HG03066 (cell line): ENCODE measurements around the gene MRPL22.
"Not testable (repeated sequence)": the region's sequence is repeated elsewhere in the genome, so short reads cannot be mapped to it uniquely, and the experiment has no call there.

Experiments used
- ATAC-seq: cut with Tn5 transposase; IDR thresholded peaks from one replicate; pipeline ENCODE4 v1.9.1; 2021; ENCODE audit warnings: low read depth; ENCODE audit not compliant: unreplicated experiment

The MRPL22 gene

GRCh38 chr5:154939387-154939786 lies 1.5 kb upstream of the MRPL22 start:
- not testable (repeated sequence) for ATAC-seq

GRCh38 chr5:154940375-154940771 lies 500 bp upstream of the MRPL22 start:
- ATAC-seq = no peak

GRCh38 chr5:154943527-154943926 lies 2.7 kb downstream of the MRPL22 start:
- no peak for ATAC-seq

GRCh38 chr5:154944716-154945115 lies 3.8 kb downstream of the MRPL22 start:
- no peak for ATAC-seq

GRCh38 chr5:154945695-154946301 lies 4.9 kb downstream of the MRPL22 start:
- ATAC-seq = no peak

GRCh38 chr5:154947778-154948177 lies 6.9 kb downstream of the MRPL22 start:
- no peak for ATAC-seq

- ATAC-seq = no peak
Observed at GRCh38 chr5:154948313-154948712, 7.4 kb downstream of the MRPL22 start.

- no peak for ATAC-seq
Observed at GRCh38 chr5:154949781-154950180, 8.9 kb downstream of the MRPL22 start.

GRCh38 chr5:154956712-154957111 lies 15.8 kb downstream of the MRPL22 start:
- no peak for ATAC-seq

- ATAC-seq = peak; percentile 95
Observed at GRCh38 chr5:154962494-154962893, 21.6 kb downstream of the MRPL22 start.

- no peak for ATAC-seq
Observed at GRCh38 chr5:154966081-154966841, 25.4 kb downstream of the MRPL22 start.

GRCh38 chr5:154966874-154967273 lies 26.0 kb downstream of the MRPL22 start:
- no peak for ATAC-seq

- ATAC-seq = no peak
Observed at GRCh38 chr5:154967421-154968024, 26.6 kb downstream of the MRPL22 start.

GRCh38 chr5:154968953-154969352 lies 28.1 kb downstream of the MRPL22 start:
- no peak for ATAC-seq

GRCh38 chr5:154970759-154971158 lies 29.9 kb downstream of the MRPL22 start:
- ATAC-seq = no peak

- no peak for ATAC-seq
Observed at GRCh38 chr5:154971501-154971900, 30.6 kb downstream of the MRPL22 start.

GRCh38 chr5:154972476-154973080 lies 31.7 kb downstream of the MRPL22 start:
- no peak for ATAC-seq

- ATAC-seq = not testable (repeated sequence)
Observed at GRCh38 chr5:154976082-154976481, 35.2 kb downstream of the MRPL22 start.

- ATAC-seq = no peak
Observed at GRCh38 chr5:154977409-154977808, 36.5 kb downstream of the MRPL22 start.

- ATAC-seq = not testable (repeated sequence)
Observed at GRCh38 chr5:154978294-154978693, 37.4 kb downstream of the MRPL22 start.

- no peak for ATAC-seq
Observed at GRCh38 chr5:154984946-154985516, 44.2 kb downstream of the MRPL22 start.
